Stimulated activated naive B cell treated with anti-CD40 and anti-IgM and Interleukin-4, amounts not matched to agents 10 μg/mL and 1 μg/mL and 100 μg/mL, for 72 hours (primary cell): ENCODE results near the gene IL1A.

ENCODE experiments used
- ATAC-seq, 2 donors: fragments of 150-1000 bp; cut with Tn5 transposase; replicated peaks; 2 replicates each; pipeline ENCODE4 v1.10.0; 2021; ENCODE audit warnings: moderate library complexity in 1 of 2
- DNase-seq: peaks from one replicate; pipeline ENCODE4 v3.0.0; 2021
- H3K27ac Mint-ChIP-seq: one replicate; pipeline ENCODE4 v1.8.0; 2022; ENCODE audit warnings: mild to moderate bottlenecking, mixed read lengths
- H3K27me3 Mint-ChIP-seq, 2 donors: one replicate each; pipeline ENCODE4 v1.8.0; 2022; ENCODE audit warnings: mixed read lengths in 2 of 2
- H3K36me3 Mint-ChIP-seq, 2 donors: one replicate each; pipeline ENCODE4 v1.8.0; 2022; ENCODE audit warnings: mixed read lengths in 2 of 2, mild to moderate bottlenecking in 1 of 2
- H3K4me1 Mint-ChIP-seq, 2 donors: one replicate each; pipeline ENCODE4 v1.8.0; 2022; ENCODE audit warnings: mixed read lengths in 2 of 2, mild to moderate bottlenecking in 1 of 2
- H3K4me3 Mint-ChIP-seq, 2 donors: one replicate each; pipeline ENCODE4 v1.8.0; 2022; ENCODE audit warnings: mild to moderate bottlenecking in 2 of 2, mixed read lengths in 2 of 2, moderate library complexity in 1 of 2
- H3K9me3 Mint-ChIP-seq, 2 donors: one replicate each; pipeline ENCODE4 v1.8.0; 2022; ENCODE audit warnings: mixed read lengths in 2 of 2, mild to moderate bottlenecking in 1 of 2

IL1A gene

DNA sequence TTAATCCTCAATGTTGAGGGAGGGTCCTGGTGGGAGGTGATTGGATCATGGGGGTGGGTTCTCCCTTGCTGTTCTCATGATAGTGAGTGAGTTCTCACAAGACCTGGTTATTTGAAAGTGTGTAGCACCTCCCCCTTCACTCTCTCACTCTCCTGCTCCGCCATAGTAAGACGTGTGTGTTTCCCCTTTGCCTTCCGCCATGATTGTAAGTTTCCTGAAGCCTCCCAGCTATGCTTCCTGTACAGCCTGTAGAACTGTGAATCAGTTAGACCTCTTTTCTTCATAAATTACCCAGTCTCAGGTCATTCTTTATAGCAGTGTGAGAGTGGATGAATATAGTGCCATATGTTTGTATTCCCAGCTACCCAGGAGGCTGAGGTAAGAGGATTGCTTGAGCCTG is 42.7 kb upstream of the IL1A start:
- H3K27ac Mint-ChIP-seq = no peak overlapping the region
- H3K4me1 Mint-ChIP-seq = peaks cover 13 to 16% of the 10 kb centered on the region in 2 donors
- no peaks in the 10 kb centered on the region for H3K36me3 Mint-ChIP-seq
- peaks cover 3 to 5% of the 10 kb centered on the region in 2 donors for H3K27me3 Mint-ChIP-seq
- ATAC-seq (no peak), DNase-seq (no peak)
- no peaks in the 10 kb centered on the region for H3K9me3 Mint-ChIP-seq
- H3K4me3 Mint-ChIP-seq = no peak overlapping the region

DNA sequence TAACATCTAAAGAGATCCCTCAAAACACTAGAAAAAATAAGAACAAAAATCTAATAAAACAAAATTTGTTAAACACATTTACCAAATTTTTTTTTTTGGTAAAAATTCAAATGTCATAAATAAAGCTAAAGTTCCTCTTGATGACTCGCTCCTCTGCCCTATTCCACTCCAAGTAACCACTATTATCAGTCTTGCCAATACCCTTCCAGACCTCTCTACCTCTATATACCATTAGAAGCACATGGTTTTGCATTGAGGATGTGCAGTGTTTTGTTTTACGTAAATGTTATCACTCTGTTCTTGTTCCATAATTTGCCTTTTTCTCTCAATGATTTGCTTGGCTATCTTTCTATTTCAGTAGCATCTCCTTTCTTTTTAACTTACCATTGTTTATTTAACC is 41.4 kb upstream of the IL1A start:
- H3K36me3 Mint-ChIP-seq = no peaks in the 10 kb centered on the region
- H3K27ac Mint-ChIP-seq = no peak overlapping the region
- peaks cover 10 to 11% of the 10 kb centered on the region in 2 donors for H3K4me1 Mint-ChIP-seq
- ATAC-seq (no peak), DNase-seq (no peak)
- no peaks in the 10 kb centered on the region for H3K9me3 Mint-ChIP-seq
- peaks cover 3 to 5% of the 10 kb centered on the region in 2 donors for H3K27me3 Mint-ChIP-seq
- H3K4me3 Mint-ChIP-seq = no peak overlapping the region

DNA sequence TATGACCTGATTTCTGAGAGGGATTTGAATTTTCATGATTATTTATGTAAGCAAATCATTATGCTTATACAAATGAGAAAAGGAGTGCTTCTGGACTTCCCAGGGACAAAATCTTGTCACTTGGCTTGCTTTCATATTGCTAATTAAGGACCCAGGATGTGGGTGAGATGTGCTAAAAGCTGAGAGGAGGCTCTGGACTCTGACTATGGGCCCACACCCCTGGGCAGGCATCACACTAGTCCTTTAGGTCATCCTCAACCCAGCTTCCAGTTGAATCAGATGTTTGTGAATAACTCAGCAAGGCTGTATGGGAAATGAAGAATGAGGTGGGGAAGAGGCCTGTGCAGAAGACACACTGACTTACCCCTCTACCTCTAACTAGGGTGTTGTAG is 40.4 kb upstream of the IL1A start:
- H3K4me1 Mint-ChIP-seq = peaks cover 10 to 11% of the 10 kb centered on the region in 2 donors
- H3K27me3 Mint-ChIP-seq = peaks cover 3 to 5% of the 10 kb centered on the region in 2 donors
- DNase-seq (no peak), ATAC-seq (no peak)
- H3K4me3 Mint-ChIP-seq = no peak overlapping the region
- H3K9me3 Mint-ChIP-seq = no peaks in the 10 kb centered on the region
- no peaks in the 10 kb centered on the region for H3K36me3 Mint-ChIP-seq
- no peak overlapping the region for H3K27ac Mint-ChIP-seq

DNA sequence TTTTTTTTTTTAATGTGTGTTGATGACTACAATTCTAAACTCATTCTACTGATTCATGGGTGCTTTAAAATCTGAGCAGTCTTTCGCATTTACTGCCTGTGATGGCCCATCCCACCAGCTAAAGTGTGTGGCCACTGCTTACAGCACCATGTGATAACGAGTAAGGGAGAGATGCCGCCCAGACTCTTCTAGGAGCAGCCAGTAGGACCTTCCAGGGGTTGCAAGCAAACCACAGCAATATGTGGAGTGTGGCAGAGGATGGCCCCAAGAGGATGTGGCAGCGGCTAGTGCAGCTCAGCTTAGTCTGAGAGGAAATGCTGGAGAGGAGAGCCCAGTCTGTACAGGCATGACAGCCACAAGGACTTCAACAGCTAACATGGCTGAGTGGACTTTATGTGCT is 37.4 kb upstream of the IL1A start:
- Mint-ChIP-seq H3K27me3 (peaks cover 0 to 3% of the 10 kb centered on the region in 2 donors), H3K36me3 (no peaks in the 10 kb centered on the region), H3K9me3 (no peaks in the 10 kb centered on the region), H3K27ac (no peak overlapping the region), H3K4me3 (no peak overlapping the region), H3K4me1 (peaks cover 10 to 11% of the 10 kb centered on the region in 2 donors)
- ATAC-seq (peak; percentile 45 to 51), DNase-seq (no peak)

DNA sequence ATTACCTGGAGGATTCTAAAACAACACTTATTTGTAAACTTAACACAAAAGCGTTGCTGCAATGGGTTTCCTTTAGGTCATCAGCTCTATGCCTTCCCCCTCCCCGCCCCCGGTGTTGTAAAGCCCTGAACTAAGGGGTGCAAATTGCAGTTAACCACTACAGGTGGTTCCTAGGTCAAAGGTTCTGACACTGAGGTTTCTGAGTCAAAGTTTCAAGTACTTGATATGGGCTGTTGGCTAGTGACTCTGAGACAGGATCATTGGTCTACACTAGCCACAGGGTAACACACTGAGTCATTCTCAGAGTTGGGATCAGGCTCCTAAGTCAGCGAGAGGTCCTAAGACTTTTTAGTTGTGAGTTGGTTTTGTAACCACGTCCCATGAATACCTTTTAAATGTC is 36.8 kb upstream of the IL1A start:
- no peaks in the 10 kb centered on the region for H3K9me3 Mint-ChIP-seq
- no peaks in the 10 kb centered on the region for H3K36me3 Mint-ChIP-seq
- peaks cover 0 to 3% of the 10 kb centered on the region in 2 donors for H3K27me3 Mint-ChIP-seq
- ATAC-seq = peak; percentile 94 to 97
- no peak overlapping the region for H3K4me3 Mint-ChIP-seq
- peaks cover 10 to 11% of the 10 kb centered on the region in 2 donors for H3K4me1 Mint-ChIP-seq
- DNase-seq = no peak
- H3K27ac Mint-ChIP-seq = no peak overlapping the region

DNA sequence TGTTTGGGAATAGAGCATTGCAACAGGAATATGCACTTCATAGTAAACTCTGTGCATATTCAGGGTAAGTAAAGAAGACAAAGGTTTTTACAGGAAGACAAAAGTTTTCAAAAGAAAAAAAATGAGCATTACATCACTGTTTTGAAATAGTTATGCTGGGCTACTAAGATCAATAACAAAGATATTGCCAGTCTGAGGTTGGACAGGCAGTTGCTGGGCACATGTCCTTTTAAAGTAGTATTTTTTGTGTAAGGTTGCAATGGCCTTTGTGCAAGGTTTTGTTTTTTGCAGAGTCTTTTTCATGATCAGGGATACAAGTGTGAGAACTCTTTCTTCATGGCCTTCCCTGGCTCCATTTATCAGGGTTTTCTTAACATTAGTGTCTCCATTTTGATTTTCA is 36.0 kb upstream of the IL1A start:
- no peak for ATAC-seq
- H3K4me3 Mint-ChIP-seq = no peak overlapping the region
- no peak for DNase-seq
- no peak overlapping the region for H3K27ac Mint-ChIP-seq
- H3K36me3 Mint-ChIP-seq = no peaks in the 10 kb centered on the region
- peaks cover 10 to 11% of the 10 kb centered on the region in 2 donors for H3K4me1 Mint-ChIP-seq
- peaks cover 0 to 3% of the 10 kb centered on the region in 2 donors for H3K27me3 Mint-ChIP-seq
- no peaks in the 10 kb centered on the region for H3K9me3 Mint-ChIP-seq

DNA sequence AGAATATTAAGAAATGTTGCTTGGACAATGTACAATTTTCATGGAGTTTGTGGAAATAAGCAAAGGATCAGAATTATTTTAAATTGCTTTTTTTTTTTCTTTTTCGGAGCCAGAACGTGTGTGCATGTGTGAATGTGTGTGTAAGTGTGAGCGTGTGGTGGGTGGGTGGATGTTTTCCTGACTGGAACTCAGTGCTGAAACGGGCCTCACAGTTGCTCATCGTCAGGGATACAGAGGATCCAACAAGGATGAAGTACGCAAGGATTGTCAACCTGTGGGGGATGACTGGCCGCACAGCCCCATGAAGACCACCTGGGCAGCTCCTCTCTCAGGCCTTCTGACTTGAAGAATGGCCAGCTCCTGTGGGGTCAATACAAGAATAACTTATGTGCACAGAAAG is 34.8 kb upstream of the IL1A start:
- Mint-ChIP-seq H3K9me3 (no peaks in the 10 kb centered on the region), H3K27ac (no peak overlapping the region), H3K4me3 (no peak overlapping the region), H3K27me3 (peaks cover 0 to 3% of the 10 kb centered on the region in 2 donors), H3K36me3 (no peaks in the 10 kb centered on the region), H3K4me1 (peaks cover 10 to 11% of the 10 kb centered on the region in 2 donors)
- DNase-seq = no peak
- ATAC-seq = no peak

DNA sequence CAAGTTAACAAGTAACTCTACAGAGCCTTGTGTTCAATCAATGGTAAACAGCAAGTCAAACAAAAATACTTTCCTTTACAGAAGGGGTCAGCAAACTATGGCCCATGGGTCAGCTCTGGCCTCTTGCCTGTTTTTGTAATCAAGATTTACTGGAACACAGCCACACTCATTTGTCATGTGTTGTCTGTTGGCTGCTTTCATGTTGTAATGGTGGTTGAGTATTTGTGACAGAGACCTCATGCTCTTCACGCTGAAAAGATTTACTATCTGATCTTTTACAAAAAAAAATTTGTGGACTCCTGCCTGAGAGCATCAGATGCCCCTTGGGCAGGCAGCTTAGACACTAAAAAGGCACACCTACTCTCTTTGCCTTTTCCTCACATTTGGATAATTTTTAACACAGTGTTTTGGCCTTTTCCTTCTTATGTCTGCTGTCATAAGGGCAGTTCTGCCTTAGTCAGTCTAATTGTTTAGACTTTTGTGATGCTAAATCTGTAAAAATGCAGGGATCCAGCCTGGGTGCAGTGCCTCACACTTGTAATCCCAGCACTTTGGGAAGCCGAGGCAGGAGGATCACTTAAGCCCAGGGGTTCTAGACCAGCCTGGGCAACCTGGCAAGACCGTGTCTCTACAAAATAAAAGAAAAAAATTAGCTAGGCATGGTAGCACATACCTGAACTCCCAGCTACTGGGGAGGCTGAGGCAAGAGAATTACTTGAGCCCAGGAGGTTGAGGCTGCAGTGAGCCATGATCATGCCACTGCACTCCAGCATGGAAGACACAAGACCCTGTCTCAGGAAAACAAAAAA is 34.0 kb upstream of the IL1A start:
- no peaks in the 10 kb centered on the region for H3K9me3 Mint-ChIP-seq
- no peaks in the 10 kb centered on the region for H3K27me3 Mint-ChIP-seq
- ATAC-seq = no peak
- DNase-seq = no peak
- H3K4me3 Mint-ChIP-seq = no peak overlapping the region
- H3K36me3 Mint-ChIP-seq = no peaks in the 10 kb centered on the region
- H3K4me1 Mint-ChIP-seq = peaks cover 7 to 11% of the 10 kb centered on the region in 2 donors
- H3K27ac Mint-ChIP-seq = no peak overlapping the region

DNA sequence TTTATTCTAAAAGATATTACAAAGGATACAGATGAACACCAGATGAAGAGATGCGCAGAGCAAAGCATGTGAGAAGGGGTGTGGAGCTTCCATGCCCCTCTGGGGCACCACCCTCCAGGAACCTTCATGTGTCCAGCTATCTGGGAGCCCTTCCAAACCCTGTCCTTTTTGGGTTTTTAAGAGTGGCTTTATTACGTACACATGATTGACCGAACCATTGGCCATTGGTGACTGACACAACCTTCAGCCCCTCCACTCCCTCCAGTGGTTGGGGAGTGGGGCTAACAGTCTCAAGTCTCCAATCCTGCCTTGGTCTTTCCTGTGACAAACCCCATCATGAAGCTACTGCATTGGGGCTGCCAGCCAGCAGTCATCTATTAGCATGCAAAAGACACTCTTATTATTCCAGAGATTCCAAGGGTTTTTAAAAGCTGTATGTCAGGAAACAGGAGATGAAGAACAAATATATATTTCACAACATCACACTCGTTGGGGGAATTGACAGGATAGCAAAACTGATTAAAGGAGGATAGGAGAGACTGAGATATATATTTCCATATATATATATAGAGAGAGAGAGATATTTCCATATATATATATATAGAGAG is 32.9 kb upstream of the IL1A start:
- Mint-ChIP-seq H3K27ac (no peak overlapping the region), H3K27me3 (no peaks in the 10 kb centered on the region), H3K36me3 (no peaks in the 10 kb centered on the region), H3K4me1 (peaks cover 10 to 15% of the 10 kb centered on the region in 2 donors), H3K4me3 (no peak overlapping the region), H3K9me3 (no peaks in the 10 kb centered on the region)
- DNase-seq (no peak), ATAC-seq (no peak)

DNA sequence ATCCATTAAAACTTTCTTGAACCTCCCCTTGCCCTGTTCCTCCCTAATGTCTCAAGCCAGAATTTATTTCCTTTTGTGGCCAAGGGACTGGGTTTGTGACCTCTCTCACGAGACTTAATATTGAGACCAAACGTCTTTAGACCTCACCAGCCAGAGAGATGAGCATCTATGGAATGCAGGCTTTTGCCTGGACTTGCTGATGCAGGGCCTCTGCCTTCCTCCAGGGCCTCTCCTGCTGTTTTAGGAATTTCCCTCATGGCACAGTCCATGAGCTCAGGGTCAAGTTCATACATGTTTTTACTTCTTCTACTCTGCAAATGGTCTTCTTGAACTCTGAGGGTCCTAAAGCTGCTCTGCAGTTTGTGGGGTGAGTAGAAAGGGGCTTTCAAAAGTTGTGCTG is 30.0 kb upstream of the IL1A start:
- H3K27ac Mint-ChIP-seq = no peak overlapping the region
- H3K4me1 Mint-ChIP-seq = peaks cover 13 to 19% of the 10 kb centered on the region in 2 donors
- no peak for DNase-seq
- H3K36me3 Mint-ChIP-seq = peaks cover 0 to 10% of the 10 kb centered on the region in 2 donors
- H3K27me3 Mint-ChIP-seq = no peaks in the 10 kb centered on the region
- no peak for ATAC-seq
- H3K4me3 Mint-ChIP-seq = no peak overlapping the region
- peaks cover 0 to 8% of the 10 kb centered on the region in 2 donors for H3K9me3 Mint-ChIP-seq

DNA sequence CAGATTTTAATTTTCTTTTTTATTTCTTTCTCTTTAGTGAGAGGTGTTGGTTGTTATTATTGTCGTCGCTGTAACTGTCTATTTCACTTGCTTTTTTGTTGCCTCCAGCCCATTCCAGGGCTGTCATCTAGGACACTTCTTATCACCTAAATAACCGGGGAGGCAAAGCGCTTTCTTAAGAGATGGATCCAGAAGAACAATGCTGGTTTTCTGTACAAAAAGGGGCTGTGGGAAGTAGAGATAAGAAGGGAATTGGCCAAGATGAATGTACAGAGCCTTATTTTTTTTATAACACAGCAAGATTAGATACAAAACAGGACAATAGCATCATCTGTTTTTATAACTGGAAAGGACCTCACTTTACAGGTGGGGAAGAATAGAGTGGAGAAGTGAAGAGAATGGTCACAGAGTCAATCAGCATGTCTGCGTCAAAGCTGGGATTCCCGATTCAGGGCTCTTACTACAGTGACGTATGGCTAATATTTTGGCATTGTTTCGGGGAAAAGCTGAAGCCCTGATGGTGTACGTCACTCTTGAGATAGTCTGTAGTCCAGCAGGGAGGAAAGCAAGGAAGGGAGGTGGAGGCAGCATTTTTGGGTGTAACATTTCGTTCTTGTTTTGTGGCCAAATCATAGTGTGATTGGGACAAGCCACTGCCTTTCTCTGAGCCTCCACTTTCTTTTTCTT is 29.1 kb upstream of the IL1A start:
- H3K4me3 Mint-ChIP-seq = no peak overlapping the region
- DNase-seq (no peak), ATAC-seq (no peak)
- H3K9me3 Mint-ChIP-seq = peaks cover 0 to 8% of the 10 kb centered on the region in 2 donors
- H3K27me3 Mint-ChIP-seq = no peaks in the 10 kb centered on the region
- peaks cover 13 to 19% of the 10 kb centered on the region in 2 donors for H3K4me1 Mint-ChIP-seq
- peaks cover 0 to 14% of the 10 kb centered on the region in 2 donors for H3K36me3 Mint-ChIP-seq
- H3K27ac Mint-ChIP-seq = no peak overlapping the region

DNA sequence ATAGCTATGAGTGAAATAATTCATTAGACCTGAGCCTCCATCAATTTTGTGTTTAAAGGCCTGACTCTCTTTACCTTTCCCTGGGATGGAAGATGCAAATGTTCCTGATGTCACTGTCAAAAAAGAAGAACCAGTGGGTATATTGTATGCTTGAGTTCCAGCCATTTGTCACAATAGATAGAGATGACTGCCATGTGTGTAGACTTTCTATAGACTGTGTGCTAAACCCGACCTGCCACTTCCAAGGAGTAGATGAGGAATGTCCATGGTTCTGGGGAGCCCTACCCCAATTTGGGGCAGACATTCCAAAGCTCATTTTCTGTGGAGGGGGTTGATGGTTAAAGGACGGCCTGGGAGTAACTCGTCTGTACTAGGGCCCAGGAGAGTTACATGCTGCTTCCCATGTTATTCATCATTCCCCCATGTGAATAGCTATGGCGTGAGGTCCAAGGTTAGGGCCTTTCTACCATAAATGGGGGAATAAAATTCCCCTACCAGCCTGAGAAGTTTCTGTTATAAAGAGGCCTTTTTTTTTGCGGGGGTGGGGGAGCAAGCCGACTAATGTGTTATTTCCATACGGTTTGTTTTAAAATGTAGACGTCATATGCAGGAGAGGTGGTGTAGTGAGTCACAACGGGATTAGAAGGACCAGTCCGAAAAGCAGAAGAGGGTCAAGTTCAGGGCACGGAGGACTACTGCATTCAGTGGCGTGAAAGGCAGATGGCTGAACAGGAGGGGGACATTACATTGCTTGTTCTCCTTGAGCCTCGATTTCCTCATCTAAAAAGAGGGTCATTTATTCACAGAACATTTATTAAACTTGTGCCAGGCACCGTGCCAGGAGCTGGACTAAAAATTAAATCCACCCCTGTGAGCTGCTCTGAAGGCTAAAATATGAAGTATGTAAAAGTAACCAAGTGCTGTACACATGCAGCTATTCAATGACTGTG is 28.3 kb upstream of the IL1A start:
- ATAC-seq = peak in 1 of 2 donors; percentile 69
- no peak overlapping the region for H3K4me3 Mint-ChIP-seq
- H3K27ac Mint-ChIP-seq = peak overlapping the region; percentile 1
- DNase-seq = no peak
- H3K36me3 Mint-ChIP-seq = peaks cover 2 to 16% of the 10 kb centered on the region in 2 donors
- H3K4me1 Mint-ChIP-seq = peaks cover 13 to 19% of the 10 kb centered on the region in 2 donors
- H3K9me3 Mint-ChIP-seq = peaks cover 2 to 9% of the 10 kb centered on the region in 2 donors
- H3K27me3 Mint-ChIP-seq = no peaks in the 10 kb centered on the region

DNA sequence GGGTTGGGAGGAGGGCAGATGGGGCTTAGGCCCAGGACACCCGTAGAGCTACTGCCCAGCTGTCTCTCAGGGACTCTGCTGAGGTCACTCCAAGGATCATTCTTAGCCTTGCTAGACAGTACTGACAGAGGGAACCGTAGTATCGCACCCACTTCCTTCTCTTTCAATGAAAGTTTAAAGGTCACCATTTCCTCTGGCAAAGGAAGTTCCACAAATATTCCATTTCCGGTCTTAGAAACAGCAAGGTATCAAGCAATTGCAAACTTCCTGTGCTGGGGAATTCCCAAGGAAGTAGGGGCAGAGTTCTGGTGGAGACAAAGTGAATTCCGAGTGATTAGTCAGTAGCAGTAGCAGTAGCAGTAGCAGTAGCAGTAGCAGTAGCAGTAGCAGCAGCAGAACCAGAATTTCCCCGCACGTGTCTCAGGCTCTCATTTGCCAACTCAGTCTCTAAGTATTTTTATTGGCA is 27.6 kb upstream of the IL1A start:
- Mint-ChIP-seq H3K27me3 (no peaks in the 10 kb centered on the region), H3K4me3 (no peak overlapping the region), H3K36me3 (peaks cover 7 to 22% of the 10 kb centered on the region in 2 donors), H3K9me3 (peaks cover 8 to 15% of the 10 kb centered on the region in 2 donors), H3K27ac (peak overlapping the region; percentile 51), H3K4me1 (peaks cover 13 to 19% of the 10 kb centered on the region in 2 donors)
- ATAC-seq (peak; percentile 57 to 74), DNase-seq (no peak)
